Smooth muscle cell (in vitro differentiated cells): ENCODE data around the gene PARM1. TPM values are rescaled to one million over a fixed set of nuclear protein-coding genes. Genes with fewer than 3 reads are reported as not detected.
A peak's percentile ranks its signal among the peaks of the same experiment; 100 is the strongest.

Source experiments
- DNase-seq: peaks from one replicate; lab custom pipeline; 2025; ENCODE audit not compliant: unreplicated experiment; lab: John Stamatoyannopoulos, UW
- H2AFZ ChIP-seq: fragments of 200-600 bp; sonication (generic); 2 replicates; pipeline ENCODE4 v1.6.0; 2016; ENCODE audit warnings: antibody characterized with exemption, low read depth, mild to moderate bottlenecking
- H3F3A ChIP-seq: fragments of 200-600 bp; sonication (generic); 2 replicates; pipeline ENCODE4 v1.6.0; 2017; ENCODE audit warnings: antibody characterized with exemption, low read depth
- H3K27ac ChIP-seq: fragments of 200-600 bp; sonication (generic); 2 replicates; pipeline ENCODE4 v1.5.1; 2016; ENCODE audit warnings: low read depth, mild to moderate bottlenecking
- H3K27me3 ChIP-seq: fragments of 200-600 bp; sonication (generic); 2 replicates; pipeline ENCODE4 v1.6.1; 2016; ENCODE audit warnings: low read depth, mild to moderate bottlenecking
- H3K36me3 ChIP-seq: fragments of 200-600 bp; sonication (generic); 2 replicates; pipeline ENCODE4 v1.5.1; 2016; ENCODE audit warnings: low read depth
- H3K4me1 ChIP-seq: fragments of 200-600 bp; sonication (generic); 2 replicates; pipeline ENCODE4 v1.5.1; 2016; ENCODE audit warnings: low read depth
- H3K4me2 ChIP-seq: fragments of 200-600 bp; sonication (generic); 2 replicates; pipeline ENCODE4 v1.6.0; 2016; ENCODE audit warnings: mild to moderate bottlenecking
- H3K4me3 ChIP-seq: fragments of 200-600 bp; sonication (generic); 2 replicates; pipeline ENCODE4 v1.5.1; 2016; ENCODE audit warnings: mild to moderate bottlenecking
- H3K79me2 ChIP-seq: fragments of 200-600 bp; sonication (generic); 2 replicates; pipeline ENCODE4 v1.6.0; 2016; ENCODE audit warnings: low read depth, mild to moderate bottlenecking
- H3K9ac ChIP-seq: fragments of 200-600 bp; sonication (generic); 2 replicates; pipeline ENCODE4 v1.6.0; 2016; ENCODE audit warnings: low read depth
- H3K9me3 ChIP-seq: fragments of 200-600 bp; sonication (generic); replicated peaks from 2 replicates; pipeline ENCODE4 v1.5.1; 2016; ENCODE audit warnings: low read depth
- H4K20me1 ChIP-seq: fragments of 200-600 bp; sonication (generic); 2 replicates; pipeline ENCODE4 v1.6.0; 2016; ENCODE audit warnings: low read depth
- CTCF ChIP-seq: fragments of 200-600 bp; sonication (generic); IDR thresholded peaks from 2 replicates; pipeline ENCODE4 v1.5.1; 2017; ENCODE audit warnings: borderline replicate concordance, mild to moderate bottlenecking, antibody characterized with exemption; ENCODE audit not compliant: insufficient read depth, poor library complexity, severe bottlenecking
- WGBS: methylation state at CpG from one replicate; pipeline ENCODE4 v1.1.7; 2016; ENCODE audit warnings: low lambda C conversion rate; 5-methylcytosine and 5-hydroxymethylcytosine counted together
- polyA plus RNA-seq: library from polyadenylated mRNA; unstranded; fragments of >200 nt; fragmentation: Nextera tagmentation; extraction: Ambion mirVana; gene quantifications from 2 replicates; pipeline ENCODE4 v1.2.1, GENCODE V29; 2016
- total RNA-seq: library from RNA; depleted of rRNA; stranded (reverse); fragments of >200 nt; gene quantifications from 2 replicates; pipeline ENCODE4 v1.2.3, GENCODE V29; 2014

Gene PARM1
- total and polyA plus RNA-seq, 2 experiments from 2014 or later, result 38.5 to 46.4 TPM

- Histone ChIP-seq H3K36me3 (no peaks in the 10 kb centered on the region), H3K4me1 (no peaks in the 10 kb centered on the region), H3K9ac (no peak overlapping the region), H3K27me3 (no peaks in the 10 kb centered on the region), H3K27ac (no peak overlapping the region), H4K20me1 (no peaks in the 10 kb centered on the region), H3K79me2 (peaks cover 7% of the 10 kb centered on the region), H3K4me2 (peak overlapping the region; percentile 99), H3K9me3 (no peaks in the 10 kb centered on the region), H3F3A (no peaks in the 10 kb centered on the region), H2AFZ (peak overlapping the region; percentile 99), H3K4me3 (peak overlapping the region; percentile 86)
- no peak for TF ChIP-seq CTCF
- DNase-seq, result peak; percentile 22
- 3% methylated on average over 44 of the region's 45 CpGs for WGBS
Observed at GRCh38 chr4:74934016-74934831, 1.3 kb downstream of the PARM1 start.

DNA sequence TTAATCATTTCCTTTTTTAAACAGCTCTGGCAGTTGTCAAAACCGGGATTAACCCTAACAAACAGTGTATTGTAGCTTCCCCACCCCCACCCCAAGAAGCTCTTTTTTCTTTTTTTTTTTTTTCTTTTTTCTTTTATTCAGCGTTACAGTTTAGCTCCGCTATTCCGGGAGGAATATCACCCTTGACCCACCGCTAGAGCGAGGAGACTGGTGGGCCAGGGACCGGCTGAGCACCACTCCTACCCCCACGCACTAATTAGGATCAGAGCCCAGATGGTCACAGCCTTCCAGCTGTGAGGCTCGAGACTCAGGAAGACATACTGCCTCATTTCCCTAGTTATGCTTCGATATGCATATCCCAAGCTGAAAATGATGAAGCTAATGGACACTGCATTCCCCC is 2.0 kb downstream of the PARM1 start:
- Histone ChIP-seq H3K4me2 (peak overlapping the region; percentile 99), H3K4me3 (peak overlapping the region; percentile 86), H3K36me3 (no peaks in the 10 kb centered on the region), H4K20me1 (no peaks in the 10 kb centered on the region), H2AFZ (peak overlapping the region; percentile 99), H3K27me3 (no peaks in the 10 kb centered on the region), H3K9ac (no peak overlapping the region), H3F3A (no peaks in the 10 kb centered on the region), H3K4me1 (no peaks in the 10 kb centered on the region), H3K79me2 (peaks cover 14% of the 10 kb centered on the region), H3K9me3 (no peaks in the 10 kb centered on the region), H3K27ac (no peak overlapping the region)
- TF ChIP-seq CTCF, result no peak
- WGBS, result 19% methylated on average over 10 of the region's 10 CpGs
- no peak for DNase-seq

DNA sequence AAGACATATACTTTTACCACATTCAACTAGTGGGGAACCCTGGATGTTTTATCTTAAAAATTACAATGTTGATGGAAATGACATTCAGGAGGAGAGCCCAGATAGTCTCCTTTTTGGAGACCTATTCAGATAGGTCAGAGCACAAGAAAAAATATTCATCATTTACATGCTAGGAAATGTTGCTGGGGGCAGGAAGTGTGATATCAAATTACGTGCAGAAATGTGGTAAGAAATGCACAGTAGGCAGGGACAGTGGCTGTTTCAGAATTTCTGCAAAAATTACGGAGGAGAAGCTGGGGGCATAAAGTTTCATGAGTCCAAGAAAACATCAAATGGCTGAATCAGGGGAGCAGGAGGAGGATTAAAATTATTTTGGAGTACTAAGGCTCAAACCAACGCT is 8.2 kb downstream of the PARM1 start:
- peaks cover 17% of the 10 kb centered on the region for H3K79me2 ChIP-seq
- TF ChIP-seq CTCF, result no peak
- WGBS, result 93% methylated on average over 3 of the region's 3 CpGs

More for the DNA sequence above, 8.2 kb downstream of the PARM1 start:
- H3K36me3 ChIP-seq, result no peaks in the 10 kb centered on the region
- H2AFZ ChIP-seq, result no peak overlapping the region
- DNase-seq, result no peak
- no peaks in the 10 kb centered on the region for H3K4me1 ChIP-seq
- H3K9me3 ChIP-seq, result no peaks in the 10 kb centered on the region
- H3K9ac ChIP-seq, result no peak overlapping the region
- H3K27me3 ChIP-seq, result no peaks in the 10 kb centered on the region
- no peaks in the 10 kb centered on the region for H3F3A ChIP-seq
- no peak overlapping the region for H3K27ac ChIP-seq
- no peak overlapping the region for H3K4me2 ChIP-seq
- H3K4me3 ChIP-seq, result no peak overlapping the region
- no peaks in the 10 kb centered on the region for H4K20me1 ChIP-seq
